ENCODE results near the gene HSPA4L. TPM values are rescaled to one million over a fixed set of nuclear protein-coding genes. Genes with fewer than 3 reads are reported as not detected.

The HSPA4L gene
- total and polyA plus RNA-seq, 10 of the 15 experiments (the other 5 are each of a cell fraction or from before 2014, with no cell fraction given), result 8.6 to 40.5 (median 21.4) TPM

DNA sequence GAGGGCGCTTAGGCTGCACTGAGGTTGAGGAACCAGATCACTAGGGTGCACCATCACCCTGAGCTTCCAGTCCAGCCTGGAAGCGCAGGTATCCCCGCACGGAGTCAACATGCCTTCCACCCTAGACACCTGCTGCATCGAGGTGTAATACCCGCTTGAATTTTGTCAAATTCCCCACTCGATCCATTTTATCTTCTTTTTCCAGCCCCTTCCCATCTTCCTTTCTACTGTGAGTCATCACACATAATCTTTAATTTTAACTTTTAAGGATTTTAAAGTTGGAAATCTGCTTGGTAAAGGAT is 99.4 kb downstream of the HSPA4L start (continued):
- TF ChIP-seq, protein P1, sequence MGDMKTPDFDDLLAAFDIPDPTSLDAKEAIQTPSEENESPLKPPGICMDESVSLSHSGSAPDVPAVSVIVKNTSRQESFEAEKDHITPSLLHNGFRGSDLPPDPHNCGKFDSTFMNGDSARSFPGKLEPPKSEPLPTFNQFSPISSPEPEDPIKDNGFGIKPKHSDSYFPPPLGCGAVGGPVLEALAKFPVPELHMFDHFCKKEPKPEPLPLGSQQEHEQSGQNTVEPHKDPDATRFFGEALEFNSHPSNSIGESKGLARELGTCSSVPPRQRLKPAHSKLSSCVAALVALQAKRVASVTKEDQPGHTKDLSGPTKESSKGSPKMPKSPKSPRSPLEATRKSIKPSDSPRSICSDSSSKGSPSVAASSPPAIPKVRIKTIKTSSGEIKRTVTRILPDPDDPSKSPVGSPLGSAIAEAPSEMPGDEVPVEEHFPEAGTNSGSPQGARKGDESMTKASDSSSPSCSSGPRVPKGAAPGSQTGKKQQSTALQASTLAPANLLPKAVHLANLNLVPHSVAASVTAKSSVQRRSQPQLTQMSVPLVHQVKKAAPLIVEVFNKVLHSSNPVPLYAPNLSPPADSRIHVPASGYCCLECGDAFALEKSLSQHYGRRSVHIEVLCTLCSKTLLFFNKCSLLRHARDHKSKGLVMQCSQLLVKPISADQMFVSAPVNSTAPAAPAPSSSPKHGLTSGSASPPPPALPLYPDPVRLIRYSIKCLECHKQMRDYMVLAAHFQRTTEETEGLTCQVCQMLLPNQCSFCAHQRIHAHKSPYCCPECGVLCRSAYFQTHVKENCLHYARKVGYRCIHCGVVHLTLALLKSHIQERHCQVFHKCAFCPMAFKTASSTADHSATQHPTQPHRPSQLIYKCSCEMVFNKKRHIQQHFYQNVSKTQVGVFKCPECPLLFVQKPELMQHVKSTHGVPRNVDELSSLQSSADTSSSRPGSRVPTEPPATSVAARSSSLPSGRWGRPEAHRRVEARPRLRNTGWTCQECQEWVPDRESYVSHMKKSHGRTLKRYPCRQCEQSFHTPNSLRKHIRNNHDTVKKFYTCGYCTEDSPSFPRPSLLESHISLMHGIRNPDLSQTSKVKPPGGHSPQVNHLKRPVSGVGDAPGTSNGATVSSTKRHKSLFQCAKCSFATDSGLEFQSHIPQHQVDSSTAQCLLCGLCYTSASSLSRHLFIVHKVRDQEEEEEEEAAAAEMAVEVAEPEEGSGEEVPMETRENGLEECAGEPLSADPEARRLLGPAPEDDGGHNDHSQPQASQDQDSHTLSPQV (IDR thresholded peaks at IDR 0.05), result no peak

DNA sequence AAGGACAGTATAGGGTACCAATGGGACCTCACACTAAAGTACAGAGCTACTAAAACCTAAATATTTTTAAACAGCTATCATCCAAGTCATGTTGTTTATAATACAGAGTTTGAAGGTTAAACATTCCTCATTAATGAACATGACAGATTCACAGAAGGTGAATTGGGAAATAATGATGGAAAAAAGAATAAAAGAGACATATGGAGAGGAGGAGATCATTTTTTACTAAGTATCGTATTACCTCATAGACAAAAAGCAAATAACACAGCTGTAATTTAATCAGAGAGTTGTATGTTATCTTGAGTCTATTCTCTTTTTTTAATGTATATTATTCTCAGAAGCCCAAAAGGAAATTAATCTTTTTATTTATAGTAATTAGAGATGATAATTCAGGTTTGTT is 106.4 kb downstream of the HSPA4L start:
- no peak for DNase-seq (ENCODE audit: low read depth, low spot score)
- Histone ChIP-seq H3K27me3 (replicated peaks in 1 of 2; ENCODE audit: control insufficient read depth in 2 of 2, insufficient read depth in 2 of 2, low read length in 1 of 2) (no peaks in the 10 kb centered on the region), H3K79me2 (ENCODE audit: control insufficient read depth, insufficient read depth, low read length) (peaks cover 15% of the 10 kb centered on the region), H3K9ac (ENCODE audit: control insufficient read depth, insufficient read depth, low read length) (no peak overlapping the region), H3K27ac (ENCODE audit: control insufficient read depth, insufficient read depth) (no peak overlapping the region), H2AFZ (ENCODE audit: control insufficient read depth, low read depth, low read length) (peak overlapping the region; percentile 19; the same call in 1 of the 2 replicates), H3K36me3 (ENCODE audit: control insufficient read depth in 2 of 2, insufficient read depth in 2 of 2, low read length in 1 of 2) (peaks cover 0 to 16% of the 10 kb centered on the region in 2 experiments), H4K20me1 (ENCODE audit: control insufficient read depth, insufficient read depth) (no peaks in the 10 kb centered on the region), H3K4me3 (no peak overlapping the region), H3K4me1 (ENCODE audit: control insufficient read depth, insufficient read depth, low read length) (no peaks in the 10 kb centered on the region), H3K9me3 (replicated peaks; ENCODE audit: control insufficient read depth, insufficient read depth, low read length) (no peaks in the 10 kb centered on the region), H3K4me2 (ENCODE audit: control insufficient read depth, insufficient read depth) (no peak overlapping the region)
- FAIRE-seq, result no peak
- CTCF ChIA-PET, result interaction anchor here (2.2 kb wide), 1 partner anchor 11 kb away, joined by 4 read pairs; no protein-coding TSS in a partner anchor
- intact Hi-C loops (cut with micrococcal nuclease; ENCODE audit: unreplicated experiment) (loop anchor here (10.0 kb wide), 1 partner anchor 284 kb away; no protein-coding TSS in a partner anchor), in situ Hi-C loops (cut with MboI) (no loop called here)
- ATAC-seq, result peak; percentile 9; the same call in 2 of the 3 replicates
- WGBS (ENCODE audit: insufficient coverage, insufficient replicate concordance, low lambda C conversion rate, missing lambda C conversion rate), result 91% methylated on average over 1 of the region's 1 CpG
- no TSS peak for BruUV-seq (replicated peaks)
- RAD21 ChIA-PET (ENCODE audit: unreplicated experiment), result interaction anchor here (0.7 to 1.7 kb wide), 2 partner anchors 106 to 117 kb away, joined by 3 to 4 read pairs; partner anchors contain the start of gene HSPA4L
- POLR2A ChIA-PET, result interaction anchor here (0.6 to 1.2 kb wide), 2 partner anchors 28 to 73 kb away, joined by 4 to 7 read pairs; no protein-coding TSS in a partner anchor
- SMC1A ChIA-PET (ENCODE audit: uncharacterized antibody, unreplicated experiment), result interaction anchor here (0.7 to 1.7 kb wide), 4 partner anchors 33 to 105 kb away, joined by 3 to 4 read pairs (median 4); no protein-coding TSS in a partner anchor
- TF ChIP-seq TARDBP (IDR thresholded peaks at IDR 0.05; ENCODE audit: borderline replicate concordance) (no peak), ZNF217 (IDR thresholded peaks at IDR 0.05) (no peak), MEF2B (IDR thresholded peaks at IDR 0.05; ENCODE audit: partially characterized antibody, poor library complexity, severe bottlenecking) (no peak), ETV6 (conservative IDR thresholded peaks at IDR 0.05 in 1 of 2, IDR thresholded peaks at IDR 0.05 in 1 of 2; ENCODE audit: borderline replicate concordance in 1 of 2, low read depth in 1 of 2) (no peak), TBL1XR1 (IDR thresholded peaks at IDR 0.05; ENCODE audit: low read depth, low read length) (no peak), RAD21 (IDR thresholded peaks at IDR 0.05; ENCODE audit: insufficient read depth, low read depth, low read length) (no peak), RBBP5 (conservative IDR thresholded peaks at IDR 0.05) (no peak), STAT3 (IDR thresholded peaks at IDR 0.05; ENCODE audit: low read depth, low read length) (no peak), POU2F2 (IDR thresholded peaks at IDR 0.05; ENCODE audit: borderline replicate concordance, low read depth, low read length) (no peak), BHLHE40 (IDR thresholded peaks at IDR 0.05; ENCODE audit: borderline replicate concordance in 1 of 2, low read depth in 2 of 2, low read length in 1 of 2) (no peak), TCF3 (IDR thresholded peaks at IDR 0.05; ENCODE audit: borderline replicate concordance, insufficient read depth, low read depth, low read length) (no peak), RCOR1 (conservative IDR thresholded peaks at IDR 0.05; ENCODE audit: low read depth, low read length) (no peak)
- TF ChIP-seq, protein P2, sequence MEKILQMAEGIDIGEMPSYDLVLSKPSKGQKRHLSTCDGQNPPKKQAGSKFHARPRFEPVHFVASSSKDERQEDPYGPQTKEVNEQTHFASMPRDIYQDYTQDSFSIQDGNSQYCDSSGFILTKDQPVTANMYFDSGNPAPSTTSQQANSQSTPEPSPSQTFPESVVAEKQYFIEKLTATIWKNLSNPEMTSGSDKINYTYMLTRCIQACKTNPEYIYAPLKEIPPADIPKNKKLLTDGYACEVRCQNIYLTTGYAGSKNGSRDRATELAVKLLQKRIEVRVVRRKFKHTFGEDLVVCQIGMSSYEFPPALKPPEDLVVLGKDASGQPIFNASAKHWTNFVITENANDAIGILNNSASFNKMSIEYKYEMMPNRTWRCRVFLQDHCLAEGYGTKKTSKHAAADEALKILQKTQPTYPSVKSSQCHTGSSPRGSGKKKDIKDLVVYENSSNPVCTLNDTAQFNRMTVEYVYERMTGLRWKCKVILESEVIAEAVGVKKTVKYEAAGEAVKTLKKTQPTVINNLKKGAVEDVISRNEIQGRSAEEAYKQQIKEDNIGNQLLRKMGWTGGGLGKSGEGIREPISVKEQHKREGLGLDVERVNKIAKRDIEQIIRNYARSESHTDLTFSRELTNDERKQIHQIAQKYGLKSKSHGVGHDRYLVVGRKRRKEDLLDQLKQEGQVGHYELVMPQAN (conservative IDR thresholded peaks at IDR 0.05), result no peak
- TF ChIP-seq, protein P3, sequence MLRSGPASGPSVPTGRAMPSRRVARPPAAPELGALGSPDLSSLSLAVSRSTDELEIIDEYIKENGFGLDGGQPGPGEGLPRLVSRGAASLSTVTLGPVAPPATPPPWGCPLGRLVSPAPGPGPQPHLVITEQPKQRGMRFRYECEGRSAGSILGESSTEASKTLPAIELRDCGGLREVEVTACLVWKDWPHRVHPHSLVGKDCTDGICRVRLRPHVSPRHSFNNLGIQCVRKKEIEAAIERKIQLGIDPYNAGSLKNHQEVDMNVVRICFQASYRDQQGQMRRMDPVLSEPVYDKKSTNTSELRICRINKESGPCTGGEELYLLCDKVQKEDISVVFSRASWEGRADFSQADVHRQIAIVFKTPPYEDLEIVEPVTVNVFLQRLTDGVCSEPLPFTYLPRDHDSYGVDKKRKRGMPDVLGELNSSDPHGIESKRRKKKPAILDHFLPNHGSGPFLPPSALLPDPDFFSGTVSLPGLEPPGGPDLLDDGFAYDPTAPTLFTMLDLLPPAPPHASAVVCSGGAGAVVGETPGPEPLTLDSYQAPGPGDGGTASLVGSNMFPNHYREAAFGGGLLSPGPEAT (IDR thresholded peaks at IDR 0.05; ENCODE audit: low read depth), result no peak
